Endothelial cell of umbilical vein (primary cell): Measurements from ENCODE around the gene SPSB3. TPM values are rescaled to one million over a fixed set of nuclear protein-coding genes. Genes with fewer than 3 reads are reported as not detected.

Source experiments
- BruUV-seq: library from RNA; stranded (reverse); fragments of 400-500 nt; replicated peaks from 2 replicates; lab custom pipeline; 2021; lab: Mats Ljungman, UMichigan
- CTCF ChIA-PET: fragments of 300-600, 350-600 bp; sonication (Branson Sonifier 250); formaldehyde crosslinking; loops from one replicate; lab custom pipeline; 2021; ENCODE audit warnings: antibody characterized with exemption, inconsistent platforms; lab: Charles Lee
- POLR2A ChIA-PET: fragments of 300-600, 350-600 bp; sonication (Branson Sonifier 250); formaldehyde crosslinking; loops from one replicate; lab custom pipeline; 2021; ENCODE audit warnings: antibody characterized with exemption, inconsistent platforms; lab: Charles Lee
- DNase-seq: peaks from one replicate; pipeline ENCODE4 v3.0.0-alpha.2; 2011; ENCODE audit warnings: low read depth, low spot score
- FAIRE-seq: peaks from 2 replicates; lab custom pipeline; 2011; peaks lifted over from hg19 to GRCh38; lab: Jason Lieb, UNC
- H2AFZ ChIP-seq: 2 replicates; pipeline ENCODE4 v1.6.0; 2012; ENCODE audit warnings: low read depth, low read length, control low read depth, inconsistent platforms
- H3K27ac ChIP-seq: 2 replicates; pipeline ENCODE4 v1.5.1; 2011; ENCODE audit warnings: low read depth, mild to moderate bottlenecking, control low read depth, low read length, moderate library complexity; ENCODE audit not compliant: insufficient read depth
- H3K27me3 ChIP-seq, 2 experiments: 2 replicates each; pipeline versions ENCODE4 v1.6.0 to v1.6.1; 2011; ENCODE audit warnings: low read length in 2 of 2, mixed read lengths in 1 of 2; ENCODE audit not compliant: control insufficient read depth in 2 of 2, insufficient read depth in 2 of 2
- H3K36me3 ChIP-seq, 2 experiments: 2 replicates in 1 of 2; 3 replicates in 1 of 2; pipeline ENCODE4 v1.5.1; 2011; ENCODE audit warnings: low read length in 2 of 2, mild to moderate bottlenecking in 1 of 2, moderate library complexity in 1 of 2; ENCODE audit not compliant: control insufficient read depth in 2 of 2, insufficient read depth in 2 of 2; ENCODE audit errors: extremely low read depth in 1 of 2
- H3K4me1 ChIP-seq: 3 replicates; pipeline ENCODE4 v1.5.1; 2011; ENCODE audit warnings: mild to moderate bottlenecking, low read length; ENCODE audit not compliant: control insufficient read depth, insufficient read depth; ENCODE audit errors: extremely low read depth
- H3K4me2 ChIP-seq: 2 replicates; pipeline ENCODE4 v1.6.1; 2011; ENCODE audit warnings: low read length, control low read depth, mixed read lengths; ENCODE audit not compliant: insufficient read depth
- H3K4me3 ChIP-seq, 3 experiments: fragments of 200-600 bp in 1 of 3; sonication (generic), shearing (Covaris generic) in 1 of 3; replicated peaks in 1 of 3; 2 replicates each; pipeline ENCODE4 v1.5.1; 2011 to 2016; ENCODE audit warnings: control low read depth in 3 of 3, low read length in 3 of 3, mild to moderate bottlenecking in 2 of 3, inconsistent platforms in 1 of 3, low read depth in 1 of 3, moderate library complexity in 1 of 3; ENCODE audit not compliant: insufficient read depth in 1 of 3
- H3K79me2 ChIP-seq: 2 replicates; pipeline ENCODE4 v1.6.0; 2012; ENCODE audit warnings: low read length, inconsistent platforms; ENCODE audit not compliant: control insufficient read depth, insufficient read depth
- H3K9ac ChIP-seq: replicated peaks from 2 replicates; pipeline ENCODE3; 2011; ENCODE audit warnings: low read length, control low read depth; ENCODE audit not compliant: insufficient read depth; ENCODE audit errors: extremely low read depth
- H3K9me1 ChIP-seq: replicated peaks from 3 replicates; pipeline ENCODE4 v1.6.0; 2011; ENCODE audit warnings: mild to moderate bottlenecking, low read length; ENCODE audit not compliant: control insufficient read depth, insufficient read depth; ENCODE audit errors: extremely low read depth
- H3K9me3 ChIP-seq: replicated peaks from 2 replicates; pipeline ENCODE4 v1.5.1; 2012; ENCODE audit warnings: low read length, inconsistent platforms; ENCODE audit not compliant: control insufficient read depth, insufficient read depth
- H4K20me1 ChIP-seq: replicated peaks from 2 replicates; pipeline ENCODE3; 2011; ENCODE audit warnings: mild to moderate bottlenecking, low read length; ENCODE audit not compliant: control insufficient read depth, insufficient read depth; ENCODE audit errors: extremely low read depth
- CTCF ChIP-seq, 2 donors: IDR thresholded peaks; 1 replicate in 1 of 2; 2 replicates in 1 of 2; pipeline ENCODE4 v1.5.1; 2011; ENCODE audit warnings: low read length in 2 of 2, mild to moderate bottlenecking in 2 of 2, moderate library complexity in 2 of 2, control low read depth in 1 of 2, inconsistent platforms in 1 of 2, low read depth in 1 of 2; ENCODE audit not compliant: insufficient read depth in 1 of 2; ENCODE audit errors: extremely low read depth in 1 of 2
- EZH2 ChIP-seq: IDR thresholded peaks from 2 replicates; pipeline ENCODE4 v1.6.1; 2012; ENCODE audit warnings: borderline replicate concordance, low read depth, mild to moderate bottlenecking, moderate library complexity, low read length, inconsistent platforms; ENCODE audit not compliant: severe bottlenecking
- FOS ChIP-seq: IDR thresholded peaks from 2 replicates; pipeline ENCODE4 v1.6.1; 2011; ENCODE audit warnings: mild to moderate bottlenecking, low read length, moderate library complexity, borderline replicate concordance; ENCODE audit not compliant: insufficient read depth
- GATA2 ChIP-seq: IDR thresholded peaks from 2 replicates; pipeline ENCODE4 v1.7.0; 2011; ENCODE audit warnings: low read depth, mild to moderate bottlenecking, moderate library complexity, mixed read lengths, low read length; ENCODE audit not compliant: insufficient read length, insufficient read depth
- JUN ChIP-seq: IDR thresholded peaks from 2 replicates; pipeline ENCODE4 v1.6.1; 2011; ENCODE audit warnings: borderline replicate concordance, low read depth; ENCODE audit not compliant: insufficient read length, insufficient read depth
- MYC ChIP-seq: IDR thresholded peaks from one replicate; pipeline ENCODE4 v1.6.1; 2011; ENCODE audit warnings: mild to moderate bottlenecking, low read depth, low read length
- POLR2A ChIP-seq: IDR thresholded peaks from 2 replicates; pipeline ENCODE4 v1.6.1; 2012; ENCODE audit warnings: low read depth, mild to moderate bottlenecking, control low read depth, low read length
- POLR2AphosphoS5 ChIP-seq: IDR thresholded peaks from 2 replicates; pipeline ENCODE4 v1.6.1; 2012; ENCODE audit warnings: low read depth, mild to moderate bottlenecking, control low read depth, low read length, moderate library complexity; ENCODE audit not compliant: insufficient read depth
- dilution Hi-C: fragments of 300-500 bp; cut with MboI; formaldehyde crosslinking; loops from one replicate; pipeline ENCODE4 v1.15.0; 2019; ENCODE audit warnings: low sequenced_read_pairs; ENCODE audit not compliant: extremely low pct_ligation_motif_present
- intact Hi-C: fragments of 100-400 bp; cut with micrococcal nuclease; formaldehyde crosslinking; loops from one replicate; pipeline ENCODE4 v1.10.0; 2022
- polyA plus RNA-seq, 4 experiments: library from polyadenylated mRNA; depleted of rRNA in 3 of 4; stranded (reverse) in 3 of 4; unstranded in 1 of 4; fragments of >200 nt; gene quantifications; 2 replicates each; pipeline versions ENCODE4 v1.2.1 to v1.2.3, GENCODE V29; 2011 to 2012; ENCODE audit warnings: missing spikeins in 1 of 4
- total RNA-seq: library from RNA; stranded (reverse); gene quantifications from 2 replicates; pipeline ENCODE4 v1.2.3, GENCODE V29; 2021
- TF ChIP-seq, protein P1 (sequence below): IDR thresholded peaks from 2 replicates; pipeline ENCODE4 v1.6.1; 2011; ENCODE audit not compliant: insufficient read depth, insufficient read length

SPSB3 gene
- total and polyA plus RNA-seq, 2 donors (not counting 3 experiments of a cell fraction or from before 2014, with no cell fraction given), result 39.0 to 86.2 TPM

- POLR2A ChIA-PET, result no interaction called here
- dilution Hi-C loops, result no loop called here
- H3K36me3 ChIP-seq, result peaks cover 8 to 53% of the 10 kb centered on the region in 2 experiments
- H3K4me1 ChIP-seq, result no peaks in the 10 kb centered on the region
- H3K27me3 ChIP-seq, result no peaks in the 10 kb centered on the region
- H3K9me1 ChIP-seq, result no peaks in the 10 kb centered on the region
- DNase-seq, result no peak
- no peaks in the 10 kb centered on the region for H3K9me3 ChIP-seq
- no peak overlapping the region for H3K4me3 ChIP-seq
- CTCF ChIA-PET, result no interaction called here
- no peaks in the 10 kb centered on the region for H3K79me2 ChIP-seq
- TF ChIP-seq, protein P1, sequence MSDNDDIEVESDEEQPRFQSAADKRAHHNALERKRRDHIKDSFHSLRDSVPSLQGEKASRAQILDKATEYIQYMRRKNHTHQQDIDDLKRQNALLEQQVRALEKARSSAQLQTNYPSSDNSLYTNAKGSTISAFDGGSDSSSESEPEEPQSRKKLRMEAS, result no peak
- TF ChIP-seq POLR2AphosphoS5 (no peak), FOS (no peak), POLR2A (no peak), CTCF (IDR thresholded peaks at IDR 0.05; ENCODE audit: extremely low read depth in 1 of 2, insufficient read depth in 1 of 2, low read depth in 1 of 2, low read length in 2 of 2) (no peak), GATA2 (no peak), JUN (no peak), EZH2 (no peak), MYC (no peak)
- no peak overlapping the region for H2AFZ ChIP-seq
- no peak overlapping the region for H3K9ac ChIP-seq
- H4K20me1 ChIP-seq, result no peaks in the 10 kb centered on the region
- no peak overlapping the region for H3K27ac ChIP-seq
- no TSS peak for BruUV-seq
- no peak for FAIRE-seq
- H3K4me2 ChIP-seq, result no peak overlapping the region
- intact Hi-C loops, result no loop called here
These were observed 34.4 kb downstream of the SPSB3 start for GRCh38 chr16:1747934-1748333.
